Measurements from ENCODE around the gene CCDC6. TPM values are rescaled to one million over a fixed set of nuclear protein-coding genes. Genes with fewer than 3 reads are reported as not detected.
A peak's percentile ranks its signal among the peaks of the same experiment; 100 is the strongest.
"Not testable (repeated sequence)": the region's sequence is repeated elsewhere in the genome, so short reads cannot be mapped to it uniquely, and the experiment has no call there.

CCDC6 gene
- 10 to 100 TPM in 4 of 6 donors, 1 to 10 TPM in 2; 7.8 to 20.9 (median 11.7) TPM for polyA plus RNA-seq (ENCODE audit: low read depth in 6 of 6)

DNA sequence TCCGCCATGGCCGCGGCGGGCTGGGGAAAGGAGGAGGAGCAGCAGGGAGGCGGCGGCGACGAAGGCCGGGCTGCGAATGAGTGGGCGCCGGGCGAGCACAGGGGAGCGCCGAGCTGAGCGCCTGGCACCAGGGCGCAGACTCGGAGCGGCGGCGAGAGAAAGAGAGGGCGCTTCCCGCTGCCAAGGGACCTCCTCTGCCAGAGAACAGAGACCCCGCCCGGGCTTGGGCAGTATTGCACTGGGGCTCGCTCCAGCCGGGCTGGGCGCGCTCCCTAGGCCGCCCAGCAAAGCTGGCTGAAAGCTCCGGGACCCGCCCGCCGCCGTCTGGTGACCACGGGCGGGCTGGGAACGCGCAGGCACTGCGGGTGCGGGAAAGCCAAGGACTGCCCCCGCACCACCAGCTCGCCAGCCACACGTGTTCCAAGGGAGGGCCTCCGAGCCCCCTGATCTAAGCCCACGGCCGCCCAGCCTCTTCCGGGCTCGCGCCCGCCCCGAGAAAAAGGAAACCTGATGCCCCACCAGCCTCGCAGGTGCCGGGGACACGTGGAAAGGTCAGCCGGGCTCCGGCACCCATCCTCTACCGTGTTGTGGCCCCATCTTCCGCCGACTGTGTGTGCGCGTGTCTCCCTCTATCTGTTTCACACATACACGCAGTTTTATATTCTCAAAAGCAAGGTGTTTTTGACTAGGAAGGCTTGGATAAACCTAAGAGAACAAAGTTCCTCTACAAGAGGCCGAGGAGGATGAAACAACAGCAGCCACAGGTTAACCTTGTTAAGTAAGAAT is at the start of gene CCDC6:
CCDC6 (minus strand) TSS at position 140 of the 786 bp plus-strand sequence; CDS start at position 8, 132 bp downstream.
- Mint-ChIP-seq H3K27me3 (no peaks in the 10 kb centered on the region), H3K4me3 (peak within 1 kb of the TSS; percentile 87 to 99 (median 98)), H3K36me3 (no peaks in the 10 kb centered on the region), H3K9me3 (no peaks in the 10 kb centered on the region), H3K4me1 (peaks cover 52 to 61% (median 58%) of the 10 kb centered on the region in 3 donors), H3K27ac (peak within 1 kb of the TSS; percentile 90 to 98 (median 98))
- DNase-seq, result peak; percentile 95
- peak; percentile 78 to 80 for ATAC-seq (ENCODE audit: low read depth in 2 of 2)

DNA sequence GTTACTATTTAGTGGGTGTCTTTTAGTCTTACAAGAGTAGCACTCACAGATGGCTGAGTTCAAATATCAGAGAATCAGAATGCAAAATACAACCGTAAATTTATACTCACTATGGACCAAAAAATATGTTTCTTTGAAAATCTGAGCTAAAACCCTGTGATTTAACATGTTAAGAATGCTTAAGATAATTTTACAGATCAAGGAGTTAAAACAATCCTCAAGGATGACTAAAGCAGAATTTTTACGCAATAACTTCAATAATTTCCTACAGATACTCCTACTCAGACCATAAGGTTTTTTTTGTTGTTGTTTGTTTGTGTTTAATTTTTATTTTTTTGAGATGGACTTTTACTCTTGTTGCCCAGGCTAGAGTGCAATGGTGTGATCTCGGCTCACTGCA is 47.9 kb upstream of the CCDC6 start:
- Mint-ChIP-seq H3K27ac (no peak overlapping the region), H3K27me3 (peaks cover 7 to 18% (median 8%) of the 10 kb centered on the region in 3 donors), H3K9me3 (peaks cover 0 to 3% (median 0%) of the 10 kb centered on the region in 7 donors), H3K4me1 (no peaks in the 10 kb centered on the region), H3K36me3 (no peaks in the 10 kb centered on the region), H3K4me3 (no peak overlapping the region)
- DNase-seq (no peak), ATAC-seq (ENCODE audit: low read depth in 2 of 2) (no peak)

DNA sequence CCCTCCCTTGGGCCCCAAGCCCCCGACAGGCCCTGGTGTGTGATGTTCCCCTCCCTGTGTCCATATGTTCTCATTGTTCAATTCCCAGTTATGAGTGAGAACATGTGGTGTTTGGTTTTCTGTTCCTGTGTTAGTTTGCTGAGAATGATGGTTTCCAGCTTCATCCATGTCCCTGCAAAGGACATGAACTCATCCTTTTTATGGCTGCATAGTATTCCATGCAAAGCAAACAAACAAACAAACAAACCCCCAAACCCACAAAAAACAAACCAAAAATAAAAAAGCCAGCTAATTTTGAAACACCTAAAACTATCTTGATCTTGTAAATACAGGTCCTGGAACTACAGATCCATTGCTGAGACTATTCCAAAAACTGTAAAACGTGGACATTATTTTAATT is 47.4 kb upstream of the CCDC6 start:
- ATAC-seq (ENCODE audit: low read depth in 2 of 2); H3K9me3 Mint-ChIP-seq; H3K27ac Mint-ChIP-seq; H3K4me1 Mint-ChIP-seq; H3K4me3 Mint-ChIP-seq; DNase-seq; H3K36me3 Mint-ChIP-seq: not testable (repeated sequence)
- peaks cover 4 to 12% (median 5%) of the 10 kb centered on the region in 3 donors for H3K27me3 Mint-ChIP-seq

DNA sequence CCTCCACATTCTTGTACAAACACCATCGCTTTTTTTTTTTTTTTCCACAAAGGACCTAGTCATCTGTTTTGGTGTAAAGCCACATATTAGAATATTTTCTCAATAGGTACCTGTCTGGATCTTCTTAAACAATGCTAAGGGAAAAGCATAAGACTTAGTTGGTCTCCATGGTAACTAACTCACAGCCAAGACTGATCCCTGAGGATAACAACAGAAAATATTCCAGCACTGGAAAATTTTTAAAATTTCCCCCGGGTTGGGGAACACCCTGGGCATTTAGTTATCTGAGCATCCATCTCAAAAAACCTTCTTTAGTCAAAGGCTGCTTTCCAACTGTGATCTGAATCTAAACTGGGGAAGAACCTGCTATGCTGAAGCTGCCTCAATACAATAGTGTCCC is 43.7 kb upstream of the CCDC6 start:
- H3K9me3 Mint-ChIP-seq, result peaks cover 0 to 3% (median 0%) of the 10 kb centered on the region in 7 donors
- no peaks in the 10 kb centered on the region for H3K36me3 Mint-ChIP-seq
- no peak for ATAC-seq (ENCODE audit: low read depth in 2 of 2)
- peaks cover 4 to 17% (median 17%) of the 10 kb centered on the region in 3 donors for H3K27me3 Mint-ChIP-seq
- peak overlapping the region in 1 of 6 donors; percentile 68 for H3K27ac Mint-ChIP-seq
- H3K4me1 Mint-ChIP-seq, result no peaks in the 10 kb centered on the region
- no peak overlapping the region for H3K4me3 Mint-ChIP-seq
- DNase-seq, result no peak

DNA sequence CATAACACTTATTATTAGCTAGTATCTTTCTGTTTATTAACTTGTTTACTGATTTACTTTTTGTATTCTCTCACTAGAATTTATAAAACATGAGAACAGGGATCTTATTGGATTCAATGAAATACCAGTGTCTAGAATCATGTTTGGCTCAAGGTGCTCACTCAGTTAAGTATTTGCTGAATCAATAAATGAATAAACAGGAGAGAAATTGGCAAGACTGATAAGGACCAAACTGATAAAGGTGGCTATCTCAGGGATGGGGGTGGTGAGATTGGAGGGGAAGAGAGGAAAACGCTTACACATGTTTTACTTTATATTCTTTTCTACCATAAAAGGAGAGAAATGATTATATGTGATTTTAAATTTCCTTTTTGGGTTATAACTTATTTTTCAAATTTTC is 43.3 kb upstream of the CCDC6 start:
- no peaks in the 10 kb centered on the region for H3K4me1 Mint-ChIP-seq
- peaks cover 5 to 17% (median 17%) of the 10 kb centered on the region in 3 donors for H3K27me3 Mint-ChIP-seq
- ATAC-seq (ENCODE audit: low read depth in 2 of 2) (no peak), DNase-seq (no peak)
- peaks cover 0 to 3% (median 0%) of the 10 kb centered on the region in 7 donors for H3K9me3 Mint-ChIP-seq
- H3K36me3 Mint-ChIP-seq, result no peaks in the 10 kb centered on the region
- H3K4me3 Mint-ChIP-seq, result no peak overlapping the region
- H3K27ac Mint-ChIP-seq, result no peak overlapping the region

DNA sequence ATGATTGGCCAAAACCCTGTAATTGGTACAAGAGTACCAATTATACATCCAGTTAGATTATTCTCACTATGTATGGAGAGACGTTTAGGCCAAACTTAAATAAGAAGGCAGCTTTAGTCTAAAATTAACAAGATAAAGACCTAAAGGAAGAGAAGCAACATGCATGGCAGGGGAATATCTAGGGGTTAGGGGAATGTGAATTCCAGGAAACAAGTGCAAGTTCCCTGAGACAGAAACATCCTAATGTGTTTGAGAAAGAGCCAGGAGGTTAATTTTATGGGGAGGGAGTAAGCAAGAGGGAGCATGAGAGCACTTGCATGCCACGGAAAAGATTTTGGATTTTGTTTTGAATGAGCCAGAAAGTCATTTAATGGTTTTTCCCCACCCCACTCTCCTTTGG is 39.6 kb upstream of the CCDC6 start:
- DNase-seq, result no peak
- ATAC-seq (ENCODE audit: low read depth in 2 of 2), result no peak
- Mint-ChIP-seq H3K27ac (no peak overlapping the region), H3K4me1 (no peaks in the 10 kb centered on the region), H3K27me3 (peaks cover 11 to 26% (median 21%) of the 10 kb centered on the region in 3 donors), H3K36me3 (no peaks in the 10 kb centered on the region), H3K9me3 (peaks cover 0 to 2% (median 0%) of the 10 kb centered on the region in 7 donors), H3K4me3 (no peak overlapping the region)

DNA sequence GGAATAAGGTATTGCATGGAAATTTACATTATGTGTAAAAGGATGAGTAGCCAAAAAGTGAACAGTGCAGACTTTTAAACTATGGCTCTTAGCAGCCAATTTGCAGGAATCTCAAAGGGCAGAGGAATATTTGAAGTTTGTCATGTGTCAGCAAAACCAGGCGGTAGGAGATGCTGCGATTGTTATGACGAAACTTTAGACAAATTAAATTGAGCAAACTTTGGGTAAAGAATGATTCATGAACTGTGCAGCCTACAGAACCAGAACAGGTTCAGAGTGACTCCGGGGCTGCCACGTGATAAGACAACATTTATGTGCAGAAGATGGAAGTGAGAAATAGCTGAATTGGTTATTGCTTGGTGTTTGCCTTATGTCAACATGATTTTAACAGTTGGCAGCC is 39.2 kb upstream of the CCDC6 start:
- no peak overlapping the region for H3K4me3 Mint-ChIP-seq
- H3K27me3 Mint-ChIP-seq, result peaks cover 11 to 30% (median 21%) of the 10 kb centered on the region in 3 donors
- no peak overlapping the region for H3K27ac Mint-ChIP-seq
- peaks cover 0 to 4% (median 1%) of the 10 kb centered on the region in 7 donors for H3K9me3 Mint-ChIP-seq
- no peak for ATAC-seq (ENCODE audit: low read depth in 2 of 2)
- no peaks in the 10 kb centered on the region for H3K36me3 Mint-ChIP-seq
- no peaks in the 10 kb centered on the region for H3K4me1 Mint-ChIP-seq
- no peak for DNase-seq

DNA sequence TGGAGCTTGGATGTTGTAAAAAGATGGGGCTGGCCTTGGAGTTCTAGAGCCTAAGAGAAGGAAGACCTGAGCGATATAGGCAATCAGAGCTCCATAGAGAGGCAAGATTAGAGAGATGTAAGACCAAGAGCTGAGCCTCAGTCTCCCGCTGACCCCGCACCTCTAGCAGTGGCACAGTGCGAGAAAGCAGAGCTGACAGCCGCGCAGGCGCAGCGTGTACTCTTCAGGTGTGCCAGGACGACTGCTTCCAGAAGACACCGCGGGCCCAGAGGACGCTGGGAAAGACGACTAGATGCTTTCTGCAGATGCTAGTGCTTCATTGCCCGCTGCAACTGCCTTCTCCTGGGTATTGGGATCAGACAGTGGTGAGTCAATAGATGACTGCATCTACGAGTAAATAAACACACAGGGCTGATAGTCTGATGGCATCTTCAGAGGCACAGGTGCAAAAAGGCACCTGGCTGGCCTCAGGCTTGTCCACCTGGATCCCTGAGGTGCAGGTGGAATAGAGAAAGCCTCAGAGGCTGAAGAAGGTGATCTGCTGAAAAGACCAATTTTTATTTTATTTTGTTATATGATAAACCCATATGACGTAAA is 38.1 kb upstream of the CCDC6 start:
- no peak overlapping the region for H3K27ac Mint-ChIP-seq
- no peak overlapping the region for H3K4me3 Mint-ChIP-seq
- ATAC-seq (ENCODE audit: low read depth in 2 of 2) (no peak), DNase-seq (no peak)
- H3K4me1 Mint-ChIP-seq, result no peaks in the 10 kb centered on the region
- no peaks in the 10 kb centered on the region for H3K36me3 Mint-ChIP-seq
- H3K27me3 Mint-ChIP-seq, result peaks cover 11 to 33% (median 21%) of the 10 kb centered on the region in 3 donors
- H3K9me3 Mint-ChIP-seq, result peaks cover 0 to 4% (median 1%) of the 10 kb centered on the region in 7 donors

DNA sequence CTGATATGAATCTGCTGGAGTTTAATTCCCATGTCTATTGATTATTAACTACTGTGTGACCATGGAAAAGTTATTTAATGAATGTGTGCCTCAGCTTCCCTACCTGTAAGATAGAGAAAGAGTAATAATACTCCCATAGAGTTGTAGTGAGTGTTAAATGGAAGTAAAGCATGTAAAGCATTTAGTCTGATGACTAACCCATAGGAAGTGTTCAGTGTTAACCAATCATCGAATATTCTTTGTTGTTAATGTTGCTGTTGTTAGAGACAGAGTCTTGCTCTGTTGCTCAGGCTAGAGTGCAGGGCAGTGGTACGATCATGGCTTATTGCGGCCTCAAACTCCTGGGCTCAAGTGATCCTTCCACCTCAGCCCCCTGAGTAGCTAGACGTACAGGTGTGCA is 36.2 kb upstream of the CCDC6 start:
- no peaks in the 10 kb centered on the region for H3K4me1 Mint-ChIP-seq
- peaks cover 0 to 4% (median 1%) of the 10 kb centered on the region in 7 donors for H3K9me3 Mint-ChIP-seq
- no peak overlapping the region for H3K27ac Mint-ChIP-seq
- ATAC-seq (ENCODE audit: low read depth in 2 of 2) (no peak), DNase-seq (no peak)
- peaks cover 0 to 5% of the 10 kb centered on the region in 2 donors for H3K36me3 Mint-ChIP-seq
- H3K27me3 Mint-ChIP-seq, result peaks cover 15 to 33% (median 27%) of the 10 kb centered on the region in 3 donors
- no peak overlapping the region for H3K4me3 Mint-ChIP-seq

DNA sequence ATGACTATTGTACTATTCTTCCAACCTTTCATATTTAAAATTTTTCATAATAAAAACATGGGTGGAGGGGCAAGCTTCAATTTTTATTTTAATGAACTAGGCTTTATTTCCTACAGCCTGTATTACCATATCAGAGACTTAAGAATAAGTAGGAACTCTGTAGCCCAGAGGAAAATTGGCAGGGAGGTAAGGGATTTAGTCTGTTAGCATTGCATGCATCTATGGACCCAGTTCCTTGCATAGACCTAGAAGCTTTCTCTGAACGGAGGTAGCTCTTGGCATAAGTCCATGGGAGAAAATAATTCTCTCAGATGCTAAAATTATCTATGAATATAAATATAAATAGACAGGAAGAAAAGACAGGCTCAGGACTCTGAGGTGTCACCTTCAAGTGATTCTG is 31.4 kb upstream of the CCDC6 start:
- no peaks in the 10 kb centered on the region for H3K4me1 Mint-ChIP-seq
- H3K4me3 Mint-ChIP-seq, result no peak overlapping the region
- peaks cover 0 to 5% of the 10 kb centered on the region in 2 donors for H3K36me3 Mint-ChIP-seq
- H3K9me3 Mint-ChIP-seq, result peaks cover 0 to 4% (median 0%) of the 10 kb centered on the region in 7 donors
- peaks cover 6 to 14% (median 7%) of the 10 kb centered on the region in 3 donors for H3K27me3 Mint-ChIP-seq
- no peak for ATAC-seq (ENCODE audit: low read depth in 2 of 2)
- DNase-seq, result no peak
- no peak overlapping the region for H3K27ac Mint-ChIP-seq

DNA sequence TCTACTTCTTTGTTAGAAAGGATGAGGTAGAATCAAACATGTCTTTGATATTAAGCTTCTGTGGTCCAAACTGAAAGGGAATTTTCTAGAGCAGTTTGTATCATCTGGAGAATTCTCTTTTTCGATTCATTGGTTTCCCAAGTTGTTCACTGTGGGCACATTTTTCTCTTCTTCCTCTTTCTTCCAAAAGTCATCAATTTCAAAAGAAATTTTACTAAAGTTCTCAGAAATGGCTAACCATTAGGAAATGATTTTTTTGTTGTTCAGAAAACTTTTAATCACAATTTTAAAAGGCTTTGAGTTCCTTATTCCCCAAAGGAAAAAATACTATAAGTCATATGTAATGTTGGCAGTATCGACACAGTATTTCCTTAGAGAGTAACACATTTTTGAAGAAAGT is 28.3 kb upstream of the CCDC6 start:
- DNase-seq (no peak), ATAC-seq (ENCODE audit: low read depth in 2 of 2) (no peak)
- Mint-ChIP-seq H3K36me3 (peaks cover 0 to 5% of the 10 kb centered on the region in 2 donors), H3K27ac (no peak overlapping the region), H3K4me1 (no peaks in the 10 kb centered on the region), H3K27me3 (peaks cover 0 to 8% (median 6%) of the 10 kb centered on the region in 3 donors), H3K4me3 (no peak overlapping the region), H3K9me3 (peaks cover 0 to 5% (median 0%) of the 10 kb centered on the region in 7 donors)

DNA sequence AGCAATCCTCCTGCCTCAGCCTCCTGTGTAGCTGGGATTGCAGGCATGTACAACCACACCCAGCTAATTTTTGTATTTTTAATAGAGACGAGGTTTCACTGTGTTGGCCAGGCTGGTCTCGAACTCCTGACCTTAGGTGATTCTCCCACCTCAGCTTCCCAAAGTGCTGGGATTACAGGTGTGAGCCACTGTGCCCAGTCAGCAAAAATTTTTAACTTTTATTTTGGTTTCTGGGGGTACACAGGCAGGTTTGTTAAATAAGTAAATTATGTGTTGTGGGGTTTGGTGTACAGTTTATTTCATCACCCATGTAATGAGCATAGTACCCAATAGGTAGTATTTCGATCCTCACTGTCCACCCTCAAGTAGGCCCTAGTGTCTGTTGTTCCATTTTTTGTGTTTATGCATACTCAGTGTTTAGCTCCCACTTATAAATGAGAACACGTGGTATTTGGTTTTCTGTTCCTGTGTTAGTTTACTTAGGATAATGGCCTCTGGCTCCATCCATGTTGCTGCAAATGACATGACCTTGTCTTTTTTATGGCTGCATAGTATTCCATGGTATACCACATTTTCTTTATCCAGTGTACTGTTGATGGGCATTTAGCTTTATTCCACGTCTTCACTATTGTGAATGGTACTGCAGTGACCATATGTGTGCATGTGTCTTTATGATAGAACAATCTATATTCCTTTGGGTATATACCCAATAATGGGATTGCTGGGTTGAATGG is 24.6 kb upstream of the CCDC6 start:
- H3K4me3 Mint-ChIP-seq; H3K9me3 Mint-ChIP-seq; H3K27ac Mint-ChIP-seq; H3K4me1 Mint-ChIP-seq; H3K27me3 Mint-ChIP-seq; DNase-seq; ATAC-seq (ENCODE audit: low read depth in 2 of 2); H3K36me3 Mint-ChIP-seq: not testable (repeated sequence)

DNA sequence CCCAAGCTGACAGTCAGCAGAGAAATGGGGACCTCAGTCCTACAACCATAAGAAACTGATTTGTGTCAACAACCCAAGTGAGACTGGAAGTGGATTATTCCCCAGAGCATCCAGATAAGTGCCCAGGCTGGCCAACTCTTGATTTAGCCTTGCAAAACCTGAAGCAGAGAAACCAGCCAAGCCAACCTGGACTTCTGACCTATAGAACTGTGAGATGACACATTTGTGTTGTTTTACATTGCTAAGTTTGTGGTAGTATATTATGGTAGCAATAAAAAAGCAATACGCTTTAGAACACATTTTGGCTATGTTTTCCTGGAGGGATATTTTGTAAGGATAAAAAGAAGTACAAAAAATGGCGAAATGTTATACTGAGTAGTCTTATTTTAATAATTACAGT is 19.7 kb upstream of the CCDC6 start:
- no peak for ATAC-seq (ENCODE audit: low read depth in 2 of 2)
- H3K4me3 Mint-ChIP-seq, result no peak overlapping the region

More for the DNA sequence above, 19.7 kb upstream of the CCDC6 start:
- Mint-ChIP-seq H3K9me3 (peaks cover 16 to 29% (median 26%) of the 10 kb centered on the region in 7 donors), H3K27ac (no peak overlapping the region), H3K36me3 (peaks cover 0 to 30% of the 10 kb centered on the region in 2 donors), H3K27me3 (peaks cover 8 to 17% (median 10%) of the 10 kb centered on the region in 3 donors), H3K4me1 (no peaks in the 10 kb centered on the region)
- no peak for DNase-seq
